Heart right ventricle (tissue), 16 donors: Measurements from ENCODE around the gene ARHGAP33. TPM values are rescaled to one million over a fixed set of nuclear protein-coding genes. Genes with fewer than 3 reads are reported as not detected.

ENCODE experiments used
- ATAC-seq, 8 donors: fragments of 200-7000 bp; cut with Tn5 transposase; one replicate each; pipeline ENCODE4 v1.9.1; 2020; ENCODE audit warnings: mild to moderate bottlenecking in 8 of 8, moderate library complexity in 8 of 8, moderate number of reproducible peaks in 1 of 8
- DNase-seq, 2 donors: peaks; one replicate each; pipeline ENCODE4 v3.0.0-alpha.2; 2020
- H3K27ac ChIP-seq, 10 donors: fragments of 200-600 bp; sonication (generic) in 2 of 10; one replicate each; pipeline versions ENCODE4 v1.5.0 to v1.8.0; 2020 to 2022; ENCODE audit warnings: mild to moderate bottlenecking in 3 of 10
- H3K27me3 ChIP-seq, 7 donors: fragments of 200-600 bp; one replicate each; pipeline ENCODE4 v1.8.0; 2021 to 2022; ENCODE audit warnings: mild to moderate bottlenecking in 2 of 7
- H3K36me3 ChIP-seq, 9 donors: fragments of 200-600 bp; sonication (generic) in 1 of 9; one replicate each; pipeline versions ENCODE4 v1.5.0 to v1.8.0; 2020 to 2022; ENCODE audit warnings: mild to moderate bottlenecking in 2 of 9
- H3K4me1 ChIP-seq, 9 donors: fragments of 200-600 bp; sonication (generic) in 1 of 9; one replicate each; pipeline versions ENCODE4 v1.5.0 to v1.8.0; 2020 to 2022; ENCODE audit warnings: mild to moderate bottlenecking in 4 of 9
- H3K4me3 ChIP-seq, 10 donors: fragments of 200-600 bp; sonication (generic) in 2 of 10; one replicate each; pipeline versions ENCODE4 v1.5.0 to v1.8.0; 2020 to 2022; ENCODE audit warnings: mild to moderate bottlenecking in 7 of 10, moderate library complexity in 2 of 10
- H3K9me3 ChIP-seq, 11 donors: fragments of 200-600 bp in 10 of 11; sonication (generic) in 2 of 11; one replicate each; pipeline versions ENCODE4 v1.5.0 to v1.8.0; 2013 to 2022; ENCODE audit warnings: mild to moderate bottlenecking in 2 of 11, control low read depth in 1 of 11, moderate library complexity in 1 of 11
- CTCF ChIP-seq, 9 donors: fragments of 200-600 bp; sonication (generic) in 2 of 9; IDR thresholded peaks; one replicate each; pipeline versions ENCODE4 v1.5.0 to v1.8.0; 2021 to 2022; ENCODE audit warnings: antibody characterized with exemption in 9 of 9, mild to moderate bottlenecking in 5 of 9, moderate library complexity in 1 of 9
- WGBS, 2 donors: extraction: QIAGEN DNeasy Blood & Tissue Kit; methylation state at CpG; one replicate each; pipeline ENCODE4 v1.1.7; 2013; ENCODE audit warnings: inconsistent platforms in 1 of 2; 5-methylcytosine and 5-hydroxymethylcytosine counted together
- intact Hi-C, 10 donors: fragments of 100-400 bp; cut with DNase I; formaldehyde crosslinking; loops; one replicate each; pipeline versions ENCODE4 v1.11.1 to v1.14.2; 2022
- polyA plus RNA-seq, 2 donors: library from polyadenylated mRNA; stranded (reverse); fragments of 200-250 nt; gene quantifications; one replicate each; pipeline ENCODE4 v1.2.3, GENCODE V29; 2013
- total RNA-seq, 10 donors: library from RNA; stranded (reverse); fragmentation: NEBNext Ultra II Directional in 3 of 10; extraction: Animal tissue kit (Norgen Biotek cat#: 25700) in 3 of 10; gene quantifications; one replicate each; pipeline versions ENCODE4 v1.2.1 to v1.2.4, GENCODE V29; 2021 to 2023
- donor health status: Arrhythmogenic right ventricular cardiomyopathy.
- donor health status: ischemic (EF 13 %, LVEDD 7.1; RV severe dilation, severe dysfunction).
- donor health status: healthy with polysubstance abuse.
- donor health status: DM: no; HTN: yes; CAD: no.
- donor health status: DM: no; HTN: no; CAD: no.
- donor health status: ischemic (EF 25% LVEDD 6.9; RV normal size, moderate dysfunction).
- donor health status: ischemic (EF 25% LVEDD 5.7; RV mildly dilated, moderate dysfunction).
- donor health status: healthy.
- donor health status: DM: yes; HTN: yes; CAD: no.
- donor health status: Ischemic cardiomyopathy.
- donor health status: ischemic (EF 35%, LVEDD 5.7; RV mildly dilated, moderate dysfunction).
- donor health status: nonischemic (EF 11% LVEDD 7.7; RV severe dilation, severe dysfunction).
- donor health status: DM: yes; HTN: yes; CAD: no.
- donor health status: PGD.
- donor health status: ischemic (EF 29% LVEDD 5.4; RV normal size, mild dysfunction).
- donor health status: nonischemic (EF 23%, LVEDD 6.1; RV moderate dilation, normal function).

The ARHGAP33 gene
- total and polyA plus RNA-seq, 12 donors = 1.3 to 10.1 (median 5.6) TPM

GRCh38 chr19:35781650-35782049, 6.3 kb downstream of the ARHGAP33 start:
- Histone ChIP-seq H3K4me3 (no peak overlapping the region), H3K27me3 (no peaks in the 10 kb centered on the region), H3K9me3 (no peaks in the 10 kb centered on the region), H3K36me3 (peaks cover 0 to 71% (median 0%) of the 10 kb centered on the region in 9 donors), H3K27ac (no peak overlapping the region), H3K4me1 (no peaks in the 10 kb centered on the region)
- intact Hi-C loops = no loop called here
- no peak for ATAC-seq
- 78 to 84% methylated on average over 7 to 9 of the region's 9 CpGs for WGBS, 2 donors
- DNase-seq = no peak
- TF ChIP-seq CTCF (IDR thresholded peaks at IDR 0.05) = no peak

- WGBS, 2 donors = 97 to 98% methylated on average over 12 of the region's 12 CpGs
- no peak overlapping the region for H3K4me3 ChIP-seq
- no peak for DNase-seq
- ATAC-seq = no peak
- H3K9me3 ChIP-seq = no peaks in the 10 kb centered on the region
- no peak overlapping the region for H3K27ac ChIP-seq
- no peaks in the 10 kb centered on the region for H3K4me1 ChIP-seq
- H3K36me3 ChIP-seq = peaks cover 0 to 69% (median 0%) of the 10 kb centered on the region in 9 donors
- H3K27me3 ChIP-seq = no peaks in the 10 kb centered on the region
- intact Hi-C loops = no loop called here
- TF ChIP-seq CTCF (IDR thresholded peaks at IDR 0.05) = no peak
Measured at GRCh38 chr19:35782589-35782988, 7.2 kb downstream of the ARHGAP33 start.

- intact Hi-C loops = no loop called here
- H3K36me3 ChIP-seq = peaks cover 0 to 58% (median 0%) of the 10 kb centered on the region in 9 donors
- no peak for DNase-seq
Measured at GRCh38 chr19:35783469-35784434, 8.4 kb downstream of the ARHGAP33 start.

More at GRCh38 chr19:35783469-35784434, 8.4 kb downstream of the ARHGAP33 start:
- 82 to 87% methylated on average over 27 to 28 of the region's 28 CpGs for WGBS, 2 donors
- H3K9me3 ChIP-seq = no peaks in the 10 kb centered on the region
- no peak for TF ChIP-seq CTCF (IDR thresholded peaks at IDR 0.05)
- no peaks in the 10 kb centered on the region for H3K27me3 ChIP-seq
- ATAC-seq = no peak
- H3K4me3 ChIP-seq = no peak overlapping the region
- no peaks in the 10 kb centered on the region for H3K4me1 ChIP-seq
- H3K27ac ChIP-seq = no peak overlapping the region
